GM23338 (cell line): Measurements from ENCODE around the gene MAPK8.

Experiments
- CTCF ChIP-seq, 2 experiments: fragments of 200-600 bp in 1 of 2; sonication (generic) in 1 of 2; conservative IDR thresholded peaks; 2 replicates each; pipeline versions ENCODE4 v1.5.1 to v1.6.1; 2016 to 2017; ENCODE audit warnings: antibody characterized with exemption in 2 of 2, low read depth in 2 of 2, mild to moderate bottlenecking in 2 of 2, moderate library complexity in 1 of 2
- EZH2 ChIP-seq: fragments of 200-600 bp; sonication (generic); IDR thresholded peaks from one replicate; pipeline ENCODE4 v1.8.0; 2017; ENCODE audit warnings: antibody characterized with exemption, mild to moderate bottlenecking, low read depth; ENCODE audit not compliant: unreplicated experiment
- EZH2phosphoT487 ChIP-seq: fragments of 200-600 bp; sonication (generic); IDR thresholded peaks from one replicate; pipeline ENCODE4 v1.8.1; 2018; ENCODE audit warnings: antibody characterized with exemption; ENCODE audit not compliant: unreplicated experiment
- JUNB ChIP-seq: IDR thresholded peaks from one replicate; pipeline ENCODE4 v1.6.1; 2016; ENCODE audit warnings: antibody characterized with exemption; ENCODE audit not compliant: unreplicated experiment
- POLR2AphosphoS5 ChIP-seq: IDR thresholded peaks from 2 replicates; pipeline ENCODE4 v1.6.1; 2016; ENCODE audit warnings: antibody characterized with exemption, low read depth

GRCh38 chr10:48292616-48293015 lies 13.9 kb upstream of the MAPK8 start:
- TF ChIP-seq JUNB (no peak), EZH2phosphoT487 (no peak), CTCF (conservative IDR thresholded peaks at IDR 0.05; ENCODE audit: low read depth in 2 of 2) (no peak), EZH2 (no peak), POLR2AphosphoS5 (no peak)
